Lung (tissue), 12 donors: ENCODE measurements around the gene PPAT. TPM values are rescaled to one million over a fixed set of nuclear protein-coding genes. Genes with fewer than 3 reads are reported as not detected.

Experiments
- ATAC-seq: fragments of 200-7000 bp; cut with Tn5 transposase; one replicate; pipeline ENCODE4 v1.9.1; 2020; ENCODE audit warnings: moderate number of reproducible peaks; ENCODE audit not compliant: insufficient read depth, low FRiP score
- DNase-seq, 3 donors: peaks; one replicate each; pipeline ENCODE4 v3.0.0-alpha.2; 2013 to 2017
- H3K27ac ChIP-seq, 2 donors: one replicate each; pipeline ENCODE4 v1.5.1; 2013; ENCODE audit warnings: mild to moderate bottlenecking in 2 of 2, moderate library complexity in 2 of 2, control low read depth in 1 of 2, inconsistent platforms in 1 of 2, low read depth in 1 of 2, low read length in 1 of 2
- H3K27me3 ChIP-seq, 3 donors: one replicate each; pipeline ENCODE4 v1.5.1; 2013; ENCODE audit warnings: low read length in 2 of 3; ENCODE audit not compliant: control insufficient read depth in 3 of 3, insufficient read depth in 3 of 3
- H3K36me3 ChIP-seq, 4 donors: one replicate each; pipeline ENCODE4 v1.5.1; 2013; ENCODE audit warnings: low read length in 4 of 4, mild to moderate bottlenecking in 1 of 4, moderate library complexity in 1 of 4; ENCODE audit not compliant: control insufficient read depth in 4 of 4, insufficient read depth in 4 of 4
- H3K4me1 ChIP-seq, 5 donors: one replicate each; pipeline ENCODE4 v1.5.1; 2013; ENCODE audit warnings: low read length in 5 of 5, mild to moderate bottlenecking in 2 of 5, moderate library complexity in 1 of 5; ENCODE audit not compliant: control insufficient read depth in 5 of 5, insufficient read depth in 5 of 5
- H3K4me3 ChIP-seq: one replicate; pipeline ENCODE4 v1.5.1; 2013; ENCODE audit warnings: mild to moderate bottlenecking, control low read depth, moderate library complexity
- H3K9ac ChIP-seq, 2 donors: one replicate each; pipeline ENCODE4 v1.5.1; 2013; ENCODE audit warnings: low read length in 2 of 2, control low read depth in 1 of 2; ENCODE audit not compliant: insufficient read depth in 1 of 2
- H3K9me3 ChIP-seq, 4 donors: one replicate each; pipeline ENCODE4 v1.5.1; 2013; ENCODE audit warnings: low read length in 3 of 4, mild to moderate bottlenecking in 1 of 4, moderate library complexity in 1 of 4; ENCODE audit not compliant: control insufficient read depth in 4 of 4, insufficient read depth in 3 of 4
- CTCF ChIP-seq: IDR thresholded peaks from 2 replicates; pipeline ENCODE4 v1.5.1; 2012; ENCODE audit warnings: mild to moderate bottlenecking; ENCODE audit errors: control extremely low read depth, extremely low read depth
- WGBS, 2 donors: extraction: QIAGEN DNeasy Blood & Tissue Kit; methylation state at CpG; one replicate each; pipeline ENCODE4 v1.1.7; 2013; 5-methylcytosine and 5-hydroxymethylcytosine counted together
- polyA plus RNA-seq, 2 donors: library from polyadenylated mRNA; stranded (reverse); fragments of 200-250 nt; gene quantifications; one replicate each; pipeline ENCODE4 v1.2.1, GENCODE V29; 2013
- total RNA-seq, 2 donors: library from RNA; depleted of rRNA in 1 of 2; stranded (reverse); fragments of >200 nt in 1 of 2; gene quantifications; one replicate each; pipeline ENCODE4 v1.2.1, GENCODE V29; 2014 to 2021
- donor health status: control.
- donor health status: control.
- donor health status: Bipolar disorder and iron deficiency.
- donor health status: healthy.
- donor health status: DM: yes; HTN: yes; CAD: no.

PPAT gene
- total and polyA plus RNA-seq, 4 donors, result 2.0 to 10.7 (median 6.0) TPM

GRCh38 chr4:56348576-56348975 is 86.8 kb downstream of the PPAT start:
- no peak for ATAC-seq
- 87 to 95% methylated on average over 3 of the region's 3 CpGs for WGBS, 2 donors

GRCh38 chr4:56345458-56345857 is 90.0 kb downstream of the PPAT start:
- Histone ChIP-seq H3K36me3 (peaks cover 0 to 14% (median 7%) of the 10 kb centered on the region in 4 donors), H3K9ac (no peak overlapping the region), H3K27ac (no peak overlapping the region), H3K9me3 (no peaks in the 10 kb centered on the region), H3K4me3 (no peak overlapping the region), H3K4me1 (no peaks in the 10 kb centered on the region), H3K27me3 (no peaks in the 10 kb centered on the region)
- ATAC-seq, result no peak
- no peak for DNase-seq
- no peak for TF ChIP-seq CTCF
- 94 to 96% methylated on average over 4 of the region's 4 CpGs for WGBS, 2 donors

More at GRCh38 chr4:56348576-56348975, 86.8 kb downstream of the PPAT start:
- no peaks in the 10 kb centered on the region for H3K4me1 ChIP-seq
- no peak for DNase-seq
- H3K27me3 ChIP-seq, result no peaks in the 10 kb centered on the region
- H3K4me3 ChIP-seq, result no peak overlapping the region
- no peak overlapping the region for H3K27ac ChIP-seq
- no peaks in the 10 kb centered on the region for H3K9me3 ChIP-seq
- H3K36me3 ChIP-seq, result peaks cover 5 to 17% (median 12%) of the 10 kb centered on the region in 4 donors
- no peak overlapping the region for H3K9ac ChIP-seq
- no peak for TF ChIP-seq CTCF

Other genes with a start within 250 kb of the PPAT start
- gene AASDH, start 48.1 kb downstream of the PPAT start, total RNA-seq, result 10 to 100 TPM in 1 of 2 donors, 1 to 10 TPM in 1; 9.0 to 23.4 TPM
- gene AASDH, start 48.1 kb downstream of the PPAT start, polyA plus RNA-seq, result 1 to 10 TPM; 2.4 to 5.3 TPM
- gene PAICS, start 645 bp upstream of the PPAT start, total RNA-seq, result 10 to 100 TPM; 28.0 to 47.0 TPM
- gene PAICS, start 645 bp upstream of the PPAT start, polyA plus RNA-seq, result 10 to 100 TPM; 35.4 to 44.6 TPM
- 10 to 100 TPM; 93.2 to 98.0 TPM for gene SRP72, start 32.0 kb upstream of the PPAT start, total RNA-seq
- 10 to 100 TPM; 31.1 to 49.0 TPM for gene SRP72, start 32.0 kb upstream of the PPAT start, polyA plus RNA-seq
- not detected for gene ARL9, start 70.2 kb upstream of the PPAT start, total RNA-seq
- gene ARL9, start 70.2 kb upstream of the PPAT start, polyA plus RNA-seq, result under 1 TPM; 0.08 to 0.13 TPM
- 100 to 1,000 TPM; 144 to 450 TPM for gene HOPX, start 245.7 kb upstream of the PPAT start, total RNA-seq
- gene HOPX, start 245.7 kb upstream of the PPAT start, polyA plus RNA-seq, result 100 to 1,000 TPM; 731 to 792 TPM